HG02852 (cell line): ENCODE data around the gene INCA1.

Experiments
- ATAC-seq: cut with Tn5 transposase; IDR thresholded peaks from one replicate; pipeline ENCODE4 v1.9.1; 2021; ENCODE audit warnings: mild to moderate bottlenecking, moderate library complexity; ENCODE audit not compliant: unreplicated experiment

The INCA1 gene

DNA sequence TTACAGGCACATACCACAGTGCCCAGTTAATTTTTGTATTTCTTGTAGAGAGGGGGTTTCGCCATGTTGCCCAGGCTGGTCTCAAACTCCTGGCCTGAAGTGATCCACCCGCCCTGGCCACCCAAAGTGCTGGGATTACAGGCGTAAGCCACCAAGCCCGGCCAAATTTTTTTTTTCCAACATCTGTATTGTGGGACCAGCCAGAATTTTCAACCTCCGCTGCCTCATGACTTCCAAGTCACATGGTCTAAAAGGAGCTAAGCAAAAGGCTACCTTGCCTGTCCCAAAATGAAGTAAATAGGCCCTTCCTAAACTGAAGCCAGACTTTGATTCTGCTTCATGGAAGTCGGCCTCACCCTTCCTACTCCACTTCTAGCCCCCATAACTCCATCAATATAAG lies 25.5 kb downstream of the INCA1 start:
- no peak for ATAC-seq

DNA sequence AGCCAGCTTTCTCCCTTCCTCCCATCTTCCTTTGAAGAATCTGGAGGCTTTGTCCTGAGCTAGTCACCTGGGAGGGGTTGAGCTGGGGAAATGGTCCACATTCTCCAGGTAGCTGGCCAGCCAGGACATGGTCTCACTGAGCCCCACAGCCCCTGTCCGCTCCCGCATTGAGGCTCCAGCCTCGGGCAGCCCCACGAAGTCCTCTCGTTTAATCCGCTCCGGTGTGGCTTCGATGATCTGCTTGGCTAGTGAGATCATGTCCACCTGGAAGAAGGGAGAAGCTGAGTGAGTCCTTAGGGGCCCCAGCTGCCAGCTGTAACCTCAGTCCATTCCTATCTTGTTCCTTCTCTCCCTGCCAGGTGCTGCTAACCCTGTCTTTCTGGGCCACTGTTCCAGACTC lies 27.0 kb downstream of the INCA1 start:
- ATAC-seq = no peak

DNA sequence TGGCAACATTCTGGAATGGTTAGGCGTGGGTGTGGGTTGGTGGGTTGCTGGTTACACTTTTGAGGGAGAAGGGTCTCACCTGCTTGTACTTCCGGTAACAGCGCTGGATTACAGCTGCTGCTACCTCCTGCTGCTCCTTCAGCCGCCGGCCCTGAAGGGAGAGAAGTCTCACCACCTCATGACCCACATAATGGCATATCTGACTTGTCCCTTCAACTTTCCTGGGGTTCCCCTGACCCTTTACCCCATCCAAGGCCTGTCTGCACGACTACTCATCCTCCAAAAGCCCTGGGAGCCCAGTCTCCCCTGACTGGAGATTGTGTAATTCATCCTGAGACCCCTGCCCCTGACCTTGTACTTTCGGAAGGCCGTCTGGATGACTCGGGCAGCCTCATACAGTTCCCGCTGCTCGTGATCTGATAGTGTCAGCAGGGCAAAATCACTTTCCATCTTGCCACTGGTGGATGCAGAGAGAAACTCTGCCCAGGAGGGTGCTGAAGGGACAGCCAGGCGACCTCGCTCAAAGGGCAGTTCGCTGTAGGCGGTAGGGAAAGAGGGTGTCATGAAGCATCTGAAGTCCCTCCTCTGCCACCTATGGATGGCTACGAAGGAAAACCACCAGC lies 27.7 kb downstream of the INCA1 start:
- ATAC-seq = no peak

DNA sequence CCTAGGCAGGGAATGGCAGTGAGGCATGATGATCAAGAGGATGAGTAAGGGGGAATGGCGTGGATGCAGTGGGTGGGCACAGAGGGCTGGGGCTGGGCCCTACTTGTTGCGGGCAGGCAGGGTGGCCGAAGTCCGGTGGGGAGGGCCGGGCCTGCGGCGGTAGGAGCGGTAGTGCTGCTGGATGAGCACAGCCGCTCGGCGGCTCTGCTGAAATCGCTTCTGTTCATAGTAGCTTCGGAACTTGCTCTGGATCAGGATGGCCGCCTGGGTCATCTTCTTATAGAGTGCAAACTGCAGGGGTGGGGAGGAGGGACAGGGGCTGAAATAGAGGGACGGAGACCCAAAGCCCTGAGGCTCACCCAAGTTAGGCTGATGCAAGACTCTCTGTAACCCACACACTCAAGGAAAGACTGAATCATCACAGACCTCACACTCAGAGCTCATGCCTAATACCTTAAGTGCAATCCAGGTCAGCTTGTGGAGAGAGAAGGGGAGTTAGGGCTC lies 28.2 kb downstream of the INCA1 start:
- ATAC-seq = no peak

DNA sequence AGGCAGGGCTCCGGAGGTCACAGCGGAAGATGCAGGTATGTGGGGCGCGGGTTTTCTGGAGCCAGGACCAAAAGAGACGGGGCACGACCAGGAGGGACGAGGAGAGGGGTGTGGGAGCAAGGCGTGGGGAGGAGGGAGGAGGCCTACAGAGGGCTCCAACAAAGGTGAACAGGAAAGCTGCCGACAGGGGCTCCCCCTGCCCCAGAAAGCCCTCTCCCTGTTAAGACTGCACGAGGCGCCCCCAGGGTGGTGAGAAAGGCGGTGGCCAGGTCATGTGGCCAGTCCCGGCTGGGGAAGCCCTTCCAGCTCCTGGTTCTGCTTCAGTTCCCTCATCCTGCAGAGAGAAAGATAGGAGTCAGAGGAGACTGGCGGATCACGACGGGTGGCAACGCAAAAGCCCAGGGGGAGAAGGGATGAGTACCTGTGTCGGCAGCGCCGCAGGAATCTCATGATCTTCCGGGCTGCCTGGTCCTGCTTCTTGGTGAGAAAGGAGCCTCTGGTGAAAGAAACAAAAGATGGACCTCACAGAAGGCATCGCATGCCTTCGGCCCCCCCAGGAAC lies 28.8 kb downstream of the INCA1 start:
- no peak for ATAC-seq

DNA sequence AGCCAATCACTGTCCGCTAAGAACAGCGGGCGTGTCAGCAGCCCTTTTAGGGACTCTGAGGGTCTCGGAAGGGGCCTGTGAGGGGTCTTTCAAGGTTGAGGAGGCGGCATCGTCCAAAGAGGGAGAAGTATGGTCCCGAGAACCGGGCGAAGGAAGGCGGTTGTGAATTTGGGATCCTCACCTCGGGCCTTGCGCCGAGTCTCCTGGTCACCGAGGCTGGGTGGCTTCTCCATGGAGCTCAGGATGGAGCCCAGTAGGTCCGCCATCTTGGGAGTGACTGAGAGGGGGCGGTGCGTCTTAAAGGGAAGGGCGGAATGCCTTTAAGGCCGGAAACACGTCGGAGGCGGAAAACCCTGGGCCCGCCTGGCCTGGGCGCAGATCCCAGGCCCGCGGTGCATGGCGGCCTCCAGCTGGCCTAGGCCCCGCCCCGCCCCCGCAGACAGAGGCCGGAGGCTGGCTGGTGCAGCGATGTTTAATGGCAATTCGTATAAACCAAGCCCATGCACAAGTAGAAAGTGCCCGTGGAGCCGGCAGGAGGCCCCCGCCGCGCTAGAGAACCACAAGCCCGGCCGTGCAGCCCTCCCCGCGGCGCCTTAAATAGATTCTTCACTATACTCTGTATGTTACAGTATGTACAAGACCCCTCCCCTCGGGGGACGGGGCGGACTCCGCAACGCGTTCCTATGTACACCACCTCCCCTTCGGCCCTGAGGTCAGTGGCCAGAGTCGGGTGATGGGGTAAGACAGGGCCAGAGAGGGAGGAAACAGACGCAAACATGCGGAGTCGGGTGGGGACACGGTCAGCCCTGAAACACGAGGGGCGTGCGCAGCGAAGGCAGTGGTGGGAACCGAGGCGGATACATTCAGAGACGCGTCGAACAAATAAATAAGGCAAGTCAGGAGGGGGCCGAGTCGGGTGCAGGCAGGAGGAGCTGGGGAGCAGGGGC lies 29.5 kb downstream of the INCA1 start, which contains the start of gene SPAG7:
TSS of gene SPAG7 (minus strand) at position 279 of the 947 bp plus-strand sequence. CDS start at position 266, 13 bp downstream.
- ATAC-seq = peak; percentile 59

DNA sequence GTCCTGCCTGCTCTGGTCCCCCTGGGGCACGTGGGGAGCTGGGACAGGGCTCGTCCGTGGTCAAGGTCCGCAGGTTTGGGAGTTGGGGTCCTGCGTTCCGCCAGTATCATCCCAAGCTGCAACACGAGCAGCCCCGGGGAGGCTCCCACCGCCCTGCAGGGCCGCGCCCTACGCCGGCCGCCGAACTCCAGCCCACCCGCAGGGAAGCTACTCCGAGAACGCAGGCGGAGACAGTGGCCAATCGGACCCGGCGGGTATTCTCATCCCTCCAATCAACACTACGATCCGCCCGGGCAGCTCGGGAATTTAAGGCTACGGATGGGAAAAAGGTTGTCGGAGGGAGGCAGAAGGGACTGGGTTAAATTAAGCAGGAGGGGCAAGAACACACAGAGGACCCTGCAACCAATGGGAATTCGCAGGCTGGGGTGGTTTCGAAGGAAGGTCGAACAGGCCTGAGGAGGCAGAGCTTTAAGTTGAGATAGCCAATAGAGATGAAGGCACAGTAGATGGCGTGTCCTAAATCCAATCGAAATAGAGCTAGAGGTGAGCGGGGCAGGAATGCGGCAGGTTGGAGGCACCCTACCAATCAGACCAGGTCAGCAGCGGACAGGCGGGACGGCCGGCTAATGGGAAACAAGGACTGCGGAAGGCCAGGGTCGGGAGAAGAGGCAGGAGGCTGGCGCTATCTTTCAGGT lies 30.3 kb downstream of the INCA1 start:
- peak; percentile 82 for ATAC-seq

DNA sequence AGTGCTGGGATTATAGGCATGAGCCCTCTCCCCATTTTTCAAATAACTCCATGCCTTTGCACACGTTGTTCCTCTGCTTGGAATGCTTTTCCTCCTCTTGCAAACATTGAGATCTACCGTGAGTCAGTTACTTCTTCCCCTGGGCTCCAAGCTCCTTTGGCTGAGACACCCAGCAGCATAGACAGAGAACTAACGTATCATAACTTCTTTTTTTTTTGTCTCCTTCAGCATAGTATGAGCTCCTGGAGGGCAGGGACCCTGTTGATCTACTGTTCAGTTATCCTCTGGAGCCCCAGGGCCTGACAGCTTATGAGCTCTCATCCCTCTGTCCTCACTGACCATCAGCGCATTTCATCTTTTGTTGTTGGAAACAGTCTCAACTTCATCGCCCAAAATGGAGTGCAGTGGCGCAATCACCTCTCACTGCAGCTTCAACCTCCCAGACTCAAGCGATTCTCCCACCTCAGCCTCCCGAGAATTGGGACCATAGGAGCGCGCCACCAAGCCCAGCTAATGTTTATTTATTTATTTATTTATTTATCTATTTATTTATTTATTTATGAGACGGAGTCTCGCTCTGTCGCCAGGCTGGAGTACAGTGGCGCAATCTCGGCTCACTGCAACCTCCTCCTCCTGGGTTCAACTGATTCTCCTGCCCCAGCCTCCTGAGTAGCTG lies 31.9 kb downstream of the INCA1 start:
- ATAC-seq = no peak

DNA sequence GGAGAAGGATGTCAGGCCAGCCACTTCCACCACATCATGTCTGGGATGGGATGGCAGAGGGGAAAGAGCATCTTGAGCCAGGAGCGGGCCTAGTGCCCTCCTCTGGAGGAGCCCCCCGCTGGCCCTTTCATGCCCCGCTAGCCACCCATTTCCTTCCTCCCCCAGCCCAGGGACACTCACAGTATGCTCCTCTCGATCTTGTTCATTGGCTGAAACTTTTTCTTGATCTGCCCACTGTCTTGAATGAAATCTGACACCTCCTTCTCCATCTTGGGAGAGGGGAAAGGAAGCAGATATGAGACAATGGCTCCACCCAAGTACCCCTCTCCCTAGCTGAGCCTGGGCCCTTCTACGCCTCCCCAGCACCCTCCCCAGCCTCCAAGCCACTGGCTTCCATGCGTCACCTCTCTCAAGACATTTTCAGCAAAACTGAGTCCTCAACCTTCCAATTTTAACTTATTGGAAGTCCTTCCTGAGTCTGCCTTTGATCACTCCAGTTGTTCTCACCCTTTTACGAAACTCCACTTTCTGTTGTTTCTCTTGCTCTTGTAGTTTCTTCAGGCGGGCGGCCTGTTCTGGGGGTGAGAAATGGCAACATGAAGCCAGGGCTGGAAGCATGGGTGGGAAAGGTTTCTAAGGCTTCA lies 36.9 kb downstream of the INCA1 start:
- ATAC-seq = no peak

DNA sequence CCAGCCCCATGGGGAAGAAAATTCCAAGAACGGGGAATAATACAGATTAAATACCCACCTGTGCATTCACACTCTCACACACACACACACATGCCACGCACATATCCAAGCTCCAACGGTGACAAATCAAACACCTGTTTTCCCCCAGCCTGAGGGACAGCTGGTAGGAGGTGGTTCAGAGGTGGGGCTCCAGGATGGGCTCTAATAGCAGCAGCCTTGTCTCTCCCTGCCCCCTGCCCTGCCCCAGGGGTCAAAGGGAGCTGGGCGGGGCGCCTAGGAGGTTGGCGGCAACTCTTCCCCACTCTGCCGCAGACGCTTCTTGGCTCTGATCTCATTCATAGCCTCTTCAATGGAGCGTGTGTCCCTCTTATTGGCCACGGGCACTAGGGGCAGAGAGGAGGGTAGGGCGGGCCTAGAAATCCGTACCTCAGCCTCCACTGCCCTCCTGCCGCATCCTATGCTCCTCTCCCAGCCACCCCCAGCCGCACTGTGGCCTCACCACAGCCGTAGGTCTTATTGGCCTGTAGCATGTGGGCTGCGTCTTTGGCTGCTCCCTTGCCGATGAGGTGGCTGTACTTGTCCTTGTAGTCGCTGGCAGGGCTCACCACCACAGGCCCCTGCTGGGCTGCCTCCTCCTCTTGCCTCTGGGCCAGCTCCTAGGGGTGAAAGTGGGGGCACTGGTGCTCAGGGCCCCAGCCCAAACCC lies 37.9 kb downstream of the INCA1 start:
- ATAC-seq = no peak

DNA sequence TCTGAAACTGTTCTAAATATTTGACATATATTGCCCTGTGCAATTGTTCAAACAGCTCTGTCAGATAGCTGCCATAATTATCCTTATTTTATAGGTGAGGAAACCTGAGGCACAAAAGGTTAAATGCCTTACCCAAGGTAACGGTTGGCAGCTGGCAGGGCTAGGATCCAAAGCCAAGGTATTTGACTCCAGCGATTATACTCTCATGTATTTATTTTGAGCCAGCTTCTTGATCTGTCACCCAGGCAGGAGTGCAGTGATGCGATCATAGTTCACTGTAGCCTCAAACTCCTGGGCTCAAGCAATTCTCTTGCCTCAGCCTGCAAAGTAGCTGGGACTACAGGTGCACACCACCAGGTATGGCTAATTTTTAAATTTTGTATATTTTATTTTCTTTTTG lies 39.2 kb downstream of the INCA1 start:
- ATAC-seq = no peak

DNA sequence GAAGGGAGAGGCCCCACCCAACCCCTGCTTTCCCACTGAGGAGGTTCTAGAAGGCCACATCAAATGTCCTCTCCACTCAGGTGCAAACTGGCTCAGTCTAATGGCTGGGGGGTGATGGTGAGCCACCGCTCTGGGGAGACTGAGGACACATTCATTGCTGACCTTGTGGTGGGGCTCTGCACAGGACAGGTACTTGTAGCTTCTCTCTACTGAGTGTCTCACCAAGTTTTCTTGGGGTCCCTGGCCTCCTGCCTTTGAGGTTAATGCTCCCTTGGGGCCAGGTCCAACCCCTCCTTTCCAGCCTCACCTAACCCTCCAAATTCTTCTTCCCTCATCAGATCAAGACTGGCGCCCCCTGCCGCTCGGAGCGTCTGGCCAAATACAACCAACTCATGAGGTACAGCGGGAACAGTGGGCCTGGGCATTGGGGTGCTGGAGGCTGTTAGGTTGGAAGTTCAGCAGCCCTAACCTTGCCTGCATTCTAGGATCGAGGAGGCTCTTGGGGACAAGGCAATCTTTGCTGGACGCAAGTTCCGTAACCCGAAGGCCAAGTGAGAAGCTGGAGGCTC lies 40.7 kb downstream of the INCA1 start:
- ATAC-seq = no peak

DNA sequence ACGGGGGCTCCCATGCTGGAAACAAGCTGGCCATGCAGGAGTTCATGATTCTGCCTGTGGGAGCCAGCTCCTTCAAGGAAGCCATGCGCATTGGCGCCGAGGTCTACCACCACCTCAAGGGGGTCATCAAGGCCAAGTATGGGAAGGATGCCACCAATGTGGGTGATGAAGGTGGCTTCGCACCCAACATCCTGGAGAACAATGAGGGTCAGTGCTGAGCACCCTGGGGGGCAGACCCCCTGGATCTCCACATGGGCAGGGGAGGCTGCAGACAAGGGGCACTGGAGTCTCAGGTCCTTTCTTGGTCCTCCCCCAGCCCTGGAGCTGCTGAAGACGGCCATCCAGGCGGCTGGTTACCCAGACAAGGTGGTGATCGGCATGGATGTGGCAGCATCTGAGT lies 42.2 kb downstream of the INCA1 start:
- no peak for ATAC-seq

DNA sequence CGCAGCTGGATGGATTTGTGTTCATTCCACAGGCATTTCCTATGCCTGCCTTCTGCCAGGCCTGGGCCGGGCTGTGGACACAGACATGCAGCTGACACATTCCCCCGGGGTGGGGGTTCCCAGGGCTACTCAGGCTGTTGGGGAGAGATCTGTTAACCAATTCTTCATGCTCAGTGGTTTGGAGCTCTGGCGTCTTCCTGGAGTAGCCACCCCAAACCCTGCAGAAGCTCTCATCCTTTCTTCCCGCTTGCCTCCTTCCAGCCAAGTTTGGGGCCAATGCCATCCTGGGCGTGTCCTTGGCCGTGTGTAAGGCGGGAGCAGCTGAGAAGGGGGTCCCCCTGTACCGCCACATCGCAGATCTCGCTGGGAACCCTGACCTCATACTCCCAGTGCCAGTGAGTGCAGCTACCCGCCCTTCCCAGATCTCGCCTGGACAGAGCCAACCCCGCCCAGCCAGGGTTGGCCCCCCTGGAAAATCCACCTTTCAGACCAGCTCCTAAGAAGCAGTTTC lies 43.8 kb downstream of the INCA1 start:
- no peak for ATAC-seq

DNA sequence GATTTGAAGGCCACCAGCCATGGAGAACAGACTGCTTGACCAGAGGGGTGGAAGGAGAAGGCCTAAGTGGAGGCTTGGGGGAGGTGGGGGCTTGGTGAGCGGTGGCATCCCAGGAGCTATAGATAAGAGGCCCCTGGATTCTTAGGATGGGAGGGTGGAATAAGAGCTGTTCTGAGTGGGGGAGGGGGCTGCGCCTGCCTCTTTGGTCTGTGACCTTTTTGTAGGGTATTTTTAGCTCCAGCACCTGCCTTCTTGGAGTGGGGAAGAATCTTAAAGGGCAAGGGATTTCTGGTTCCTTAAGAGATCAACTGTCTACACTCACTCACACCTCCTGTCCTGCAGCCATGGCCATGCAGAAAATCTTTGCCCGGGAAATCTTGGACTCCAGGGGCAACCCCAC lies 45.8 kb downstream of the INCA1 start:
- ATAC-seq = no peak

DNA sequence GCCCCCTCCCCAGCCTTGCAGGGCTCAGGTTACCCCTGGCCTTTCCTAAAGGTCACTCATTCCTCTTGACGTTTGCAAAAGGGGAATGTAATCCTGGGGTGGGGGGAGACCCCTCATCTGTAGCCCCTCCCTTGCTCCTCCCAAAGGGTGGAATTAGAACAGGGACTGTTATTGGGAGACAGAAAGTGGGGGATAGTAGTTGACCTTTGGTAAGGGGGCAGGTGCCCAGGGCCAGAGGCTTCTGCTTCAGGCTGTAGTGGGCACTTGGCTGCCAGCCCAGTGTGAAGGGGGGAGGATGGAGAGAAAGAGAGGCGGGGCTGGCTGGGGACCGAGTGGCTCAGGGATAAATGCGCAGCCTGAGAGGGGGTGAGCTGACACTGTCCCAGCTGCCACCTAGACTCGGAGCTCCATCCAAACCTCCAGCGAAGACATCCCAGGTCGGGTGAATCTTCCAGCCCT lies 46.5 kb downstream of the INCA1 start, which contains the start of gene ENO3:
TSS of gene ENO3 (plus strand) at position 374 of the 459 bp plus-strand sequence. CDS start 711 bp downstream, outside the sequence.
- no peak for ATAC-seq

DNA sequence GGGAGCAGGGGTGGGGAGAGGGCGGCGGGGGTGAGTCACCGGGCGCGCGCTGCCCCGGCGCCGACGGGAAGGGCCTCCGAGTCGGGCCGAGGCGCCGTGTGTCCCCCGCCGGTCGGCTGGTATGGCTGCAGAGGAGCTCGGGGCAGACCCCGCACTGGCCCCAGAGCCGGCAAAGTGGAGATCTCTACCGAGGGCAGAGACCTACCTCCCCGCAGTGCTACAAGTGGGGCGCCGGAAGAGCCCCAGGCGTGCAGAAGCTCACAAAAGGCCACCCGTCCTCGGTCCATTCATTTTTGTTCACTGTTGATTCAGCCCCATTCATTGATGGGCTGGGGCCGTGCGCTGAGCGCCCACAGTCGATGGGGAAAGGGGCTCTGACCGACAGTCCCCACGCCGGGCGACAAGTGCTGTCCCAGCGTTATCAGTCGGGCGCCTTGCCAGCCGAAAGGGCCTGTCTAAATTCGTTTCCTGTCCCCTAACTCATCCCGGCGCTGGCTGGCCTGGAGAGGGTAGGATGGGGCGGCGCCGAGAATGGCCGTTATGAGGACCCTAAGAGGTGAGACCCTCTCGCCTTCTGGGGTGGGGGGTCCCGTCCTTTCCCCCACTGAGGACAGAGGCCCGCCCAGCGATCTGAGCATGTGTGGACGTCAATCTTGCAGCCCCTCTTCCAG lies 47.1 kb downstream of the INCA1 start:
- peak; percentile 3 for ATAC-seq
